HG02981 (cell line): Measurements from ENCODE around the gene LTA.
"Not testable (repeated sequence)": the region's sequence is repeated elsewhere in the genome, so short reads cannot be mapped to it uniquely, and the experiment has no call there.

Experiments used
- ATAC-seq: cut with Tn5 transposase; IDR thresholded peaks from one replicate; pipeline ENCODE4 v1.9.1; 2021; ENCODE audit warnings: mild to moderate bottlenecking, moderate library complexity; ENCODE audit not compliant: unreplicated experiment

Gene LTA

GRCh38 chr6:31586008-31586407 lies 13.9 kb downstream of the LTA start, which contains the start of gene LST1:
Gene LST1 (plus strand): TSS chr6:31586277. CDS start chr6:31587300, 1,023 bp downstream.
- ATAC-seq = no peak

- no peak for ATAC-seq
These were observed 14.7 kb downstream of the LTA start for GRCh38 chr6:31586599-31587281.

GRCh38 chr6:31587791-31588777 lies 16.0 kb downstream of the LTA start:
- ATAC-seq = no peak

GRCh38 chr6:31588871-31589650 lies 17.0 kb downstream of the LTA start:
- no peak for ATAC-seq

- not testable (repeated sequence) for ATAC-seq
These were observed 18.6 kb downstream of the LTA start for GRCh38 chr6:31590691-31591090.

- no peak for ATAC-seq
These were observed 20.3 kb downstream of the LTA start for GRCh38 chr6:31592396-31592771.

GRCh38 chr6:31597006-31597405 lies 24.9 kb downstream of the LTA start:
- ATAC-seq = peak; percentile 53

GRCh38 chr6:31607317-31607716 lies 35.2 kb downstream of the LTA start:
- ATAC-seq = no peak

- no peak for ATAC-seq
These were observed 37.7 kb downstream of the LTA start for GRCh38 chr6:31609519-31610406.

- no peak for ATAC-seq
These were observed 38.9 kb downstream of the LTA start for GRCh38 chr6:31610968-31611367.

GRCh38 chr6:31614075-31614619 lies 42.1 kb downstream of the LTA start:
- no peak for ATAC-seq

GRCh38 chr6:31614684-31615578 lies 42.8 kb downstream of the LTA start, which contains the start of gene AIF1:
Gene AIF1 (plus strand): TSS chr6:31615234. CDS start chr6:31615330, 96 bp downstream.
- ATAC-seq = no peak

- no peak for ATAC-seq
These were observed 43.7 kb downstream of the LTA start for GRCh38 chr6:31615748-31616147.

- no peak for ATAC-seq
These were observed 44.9 kb downstream of the LTA start for GRCh38 chr6:31617010-31617409.

GRCh38 chr6:31619805-31620585 lies 47.9 kb downstream of the LTA start:
- peak; percentile 79 for ATAC-seq

- peak; percentile 49 for ATAC-seq
These were observed 48.7 kb downstream of the LTA start, which contains the start of gene PRRC2A for GRCh38 chr6:31620586-31621319. Gene PRRC2A (plus strand): TSS chr6:31620715. CDS start chr6:31622790, 2,075 bp downstream.

- ATAC-seq = no peak
These were observed 49.3 kb downstream of the LTA start for GRCh38 chr6:31621320-31621939.
